Measurements from ENCODE around the gene TAX1BP1. TPM values are rescaled to one million over a fixed set of nuclear protein-coding genes. Genes with fewer than 3 reads are reported as not detected.

The TAX1BP1 gene
- total RNA-seq, 1 donor from 2014 or later, result 87.6 TPM

DNA sequence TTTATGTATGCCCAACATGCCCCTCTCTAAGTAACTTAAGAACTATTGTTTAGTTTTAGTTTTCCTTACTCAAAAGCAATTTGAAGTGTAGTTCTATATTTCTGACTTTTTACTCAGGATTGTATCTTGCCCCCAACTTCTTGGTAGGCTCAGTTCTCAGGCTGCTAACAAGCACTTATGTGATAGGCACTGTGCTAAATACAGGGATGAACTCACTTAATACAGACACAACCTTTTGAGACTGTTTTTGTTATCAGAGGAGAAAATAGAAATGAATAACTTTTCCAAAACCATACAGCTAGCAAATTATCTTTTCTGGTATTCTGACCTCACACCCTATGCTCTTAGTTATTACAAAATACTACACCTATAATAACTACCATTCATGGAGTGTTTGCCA, 16.3 kb downstream of the TAX1BP1 start:
- no peaks in the 10 kb centered on the region for H3K27me3 Mint-ChIP-seq
- peaks cover 48% of the 10 kb centered on the region for H3K36me3 Mint-ChIP-seq
- H3K4me1 Mint-ChIP-seq (ENCODE audit: unreplicated experiment), result peaks cover 4% of the 10 kb centered on the region
- H3K4me3 Mint-ChIP-seq, result no peak overlapping the region
- H3K9me3 Mint-ChIP-seq, result peaks cover 2% of the 10 kb centered on the region
- DNase-seq (ENCODE audit: extremely low spot score, unreplicated experiment), result no peak
- no peak overlapping the region for H3K27ac Mint-ChIP-seq
- TF ChIP-seq, protein P1, sequence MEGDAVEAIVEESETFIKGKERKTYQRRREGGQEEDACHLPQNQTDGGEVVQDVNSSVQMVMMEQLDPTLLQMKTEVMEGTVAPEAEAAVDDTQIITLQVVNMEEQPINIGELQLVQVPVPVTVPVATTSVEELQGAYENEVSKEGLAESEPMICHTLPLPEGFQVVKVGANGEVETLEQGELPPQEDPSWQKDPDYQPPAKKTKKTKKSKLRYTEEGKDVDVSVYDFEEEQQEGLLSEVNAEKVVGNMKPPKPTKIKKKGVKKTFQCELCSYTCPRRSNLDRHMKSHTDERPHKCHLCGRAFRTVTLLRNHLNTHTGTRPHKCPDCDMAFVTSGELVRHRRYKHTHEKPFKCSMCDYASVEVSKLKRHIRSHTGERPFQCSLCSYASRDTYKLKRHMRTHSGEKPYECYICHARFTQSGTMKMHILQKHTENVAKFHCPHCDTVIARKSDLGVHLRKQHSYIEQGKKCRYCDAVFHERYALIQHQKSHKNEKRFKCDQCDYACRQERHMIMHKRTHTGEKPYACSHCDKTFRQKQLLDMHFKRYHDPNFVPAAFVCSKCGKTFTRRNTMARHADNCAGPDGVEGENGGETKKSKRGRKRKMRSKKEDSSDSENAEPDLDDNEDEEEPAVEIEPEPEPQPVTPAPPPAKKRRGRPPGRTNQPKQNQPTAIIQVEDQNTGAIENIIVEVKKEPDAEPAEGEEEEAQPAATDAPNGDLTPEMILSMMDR (conservative IDR thresholded peaks at IDR 0.05), result no peak

DNA sequence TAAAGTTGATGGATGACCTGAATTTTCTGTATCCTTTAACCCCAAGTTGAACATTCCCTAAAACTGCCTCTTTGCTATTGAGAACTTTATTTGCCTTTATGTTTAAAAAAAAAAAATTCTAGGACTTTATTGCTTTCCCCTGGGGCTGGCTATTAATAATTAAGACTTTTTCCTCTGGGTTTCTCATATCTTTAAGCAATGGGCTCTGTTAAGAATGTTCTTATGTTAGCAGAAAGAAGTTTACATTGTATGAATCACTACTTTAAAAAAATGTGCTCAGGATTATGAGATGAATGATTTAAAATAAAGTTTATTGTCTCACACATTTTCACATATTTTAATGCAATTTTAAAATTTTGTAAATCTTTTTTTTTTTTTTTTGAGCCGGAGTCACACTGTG, 19.5 kb downstream of the TAX1BP1 start:
- Mint-ChIP-seq H3K4me1 (ENCODE audit: unreplicated experiment) (peaks cover 12% of the 10 kb centered on the region), H3K27me3 (no peaks in the 10 kb centered on the region), H3K27ac (no peak overlapping the region), H3K4me3 (no peak overlapping the region), H3K9me3 (peaks cover 5% of the 10 kb centered on the region), H3K36me3 (peaks cover 33% of the 10 kb centered on the region)
- TF ChIP-seq, protein P1 (conservative IDR thresholded peaks at IDR 0.05), result no peak
- no peak for DNase-seq (ENCODE audit: extremely low spot score, unreplicated experiment)

DNA sequence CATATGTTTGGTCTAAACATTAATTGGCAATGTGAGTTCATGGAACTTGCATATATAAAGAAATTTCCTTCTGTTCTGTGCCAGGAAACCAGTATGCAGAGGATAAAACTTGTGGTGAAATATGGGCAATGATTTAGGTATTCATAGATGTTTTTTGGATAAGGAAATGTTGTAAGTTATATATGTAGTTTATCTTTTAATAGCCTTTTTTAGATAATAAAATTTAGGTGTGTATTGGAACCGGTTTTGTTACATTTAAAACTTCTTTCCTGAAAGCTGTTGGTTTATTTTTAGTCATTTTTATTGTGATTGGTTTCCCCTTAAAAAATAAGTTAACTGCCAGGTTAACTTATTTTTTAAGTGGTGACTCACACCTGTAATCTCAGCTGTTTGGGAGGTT, 22.1 kb downstream of the TAX1BP1 start:
- Mint-ChIP-seq H3K27me3 (no peaks in the 10 kb centered on the region), H3K4me1 (ENCODE audit: unreplicated experiment) (peaks cover 7% of the 10 kb centered on the region), H3K36me3 (peaks cover 35% of the 10 kb centered on the region), H3K4me3 (no peak overlapping the region), H3K27ac (no peak overlapping the region), H3K9me3 (peaks cover 5% of the 10 kb centered on the region)
- TF ChIP-seq, protein P1 (conservative IDR thresholded peaks at IDR 0.05), result no peak
- DNase-seq (ENCODE audit: extremely low spot score, unreplicated experiment), result no peak

DNA sequence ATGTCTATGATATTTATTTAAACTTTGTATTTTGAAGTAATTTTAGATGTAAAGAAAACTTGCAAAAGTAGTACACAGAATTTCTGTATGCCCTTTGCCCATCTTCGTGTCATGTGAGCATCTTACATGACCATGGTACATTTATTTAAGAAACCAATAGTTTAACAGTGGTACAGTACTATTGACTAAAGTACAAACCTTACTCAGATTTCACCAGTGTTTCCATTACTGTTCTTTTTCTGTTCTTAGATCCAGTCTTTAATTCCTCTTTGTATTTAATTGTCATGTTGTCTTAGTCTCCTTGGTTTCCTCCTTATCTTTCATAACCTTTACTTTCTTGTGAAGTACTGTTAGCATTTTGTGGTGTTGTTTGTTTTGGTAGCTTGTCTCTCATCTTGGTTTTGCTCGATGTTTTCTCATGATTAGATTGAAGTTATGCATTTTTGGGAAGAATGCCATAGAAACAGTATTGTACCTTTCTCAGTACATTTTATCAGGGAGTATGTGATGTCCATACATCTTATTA, 24.1 kb downstream of the TAX1BP1 start:
- DNase-seq (ENCODE audit: extremely low spot score, unreplicated experiment), result no peak
- Mint-ChIP-seq H3K27me3 (no peaks in the 10 kb centered on the region), H3K4me1 (ENCODE audit: unreplicated experiment) (peaks cover 7% of the 10 kb centered on the region)

DNA sequence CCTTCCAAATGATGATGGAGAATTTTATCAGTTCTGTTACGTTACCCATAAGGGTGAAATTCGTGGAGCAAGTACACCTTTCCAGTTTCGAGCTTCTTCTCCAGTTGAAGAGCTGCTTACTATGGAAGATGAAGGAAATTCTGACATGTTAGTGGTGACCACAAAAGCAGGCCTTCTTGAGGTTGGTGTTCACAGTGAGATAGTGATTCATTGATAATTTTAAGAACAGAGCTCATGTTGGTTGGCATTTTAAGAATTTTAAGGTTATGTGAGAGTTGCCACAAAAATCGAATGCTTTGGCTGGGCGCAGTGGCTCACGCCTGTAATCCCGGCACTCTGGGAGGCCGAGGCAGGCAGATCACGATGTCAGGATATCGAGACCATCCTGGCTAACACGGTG, 25.9 kb downstream of the TAX1BP1 start:
- Mint-ChIP-seq H3K9me3 (peaks cover 5% of the 10 kb centered on the region), H3K4me3 (no peak overlapping the region), H3K36me3 (peaks cover 25% of the 10 kb centered on the region), H3K4me1 (ENCODE audit: unreplicated experiment) (peaks cover 7% of the 10 kb centered on the region), H3K27ac (no peak overlapping the region), H3K27me3 (no peaks in the 10 kb centered on the region)
- TF ChIP-seq, protein P1 (conservative IDR thresholded peaks at IDR 0.05), result no peak
- no peak for DNase-seq (ENCODE audit: extremely low spot score, unreplicated experiment)

More for the DNA sequence above, 24.1 kb downstream of the TAX1BP1 start:
- TF ChIP-seq, protein P1 (conservative IDR thresholded peaks at IDR 0.05), result no peak
- H3K27ac Mint-ChIP-seq, result no peak overlapping the region
- H3K9me3 Mint-ChIP-seq, result peaks cover 5% of the 10 kb centered on the region
- H3K4me3 Mint-ChIP-seq, result no peak overlapping the region
- H3K36me3 Mint-ChIP-seq, result peaks cover 23% of the 10 kb centered on the region

DNA sequence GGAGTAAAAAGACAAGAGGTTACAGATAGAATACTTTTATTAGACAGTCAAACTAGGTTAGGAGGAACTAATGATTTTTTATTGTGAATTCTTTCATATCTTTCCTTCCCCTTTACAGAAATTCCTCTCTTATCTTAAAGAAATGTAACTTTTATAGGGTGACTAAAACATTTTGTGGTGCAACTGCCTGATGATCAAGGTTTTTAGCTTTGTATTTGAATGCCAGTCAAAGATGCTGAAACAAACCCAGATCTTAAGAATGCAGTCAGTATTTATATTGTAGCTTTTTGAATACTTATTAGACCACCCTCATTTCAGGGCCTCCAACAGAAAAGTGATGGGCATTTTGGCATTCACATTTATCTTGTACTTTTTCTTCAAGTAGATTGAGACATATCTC, 27.4 kb downstream of the TAX1BP1 start:
- Mint-ChIP-seq H3K36me3 (peaks cover 29% of the 10 kb centered on the region), H3K27me3 (no peaks in the 10 kb centered on the region), H3K4me3 (no peak overlapping the region), H3K9me3 (no peaks in the 10 kb centered on the region), H3K27ac (no peak overlapping the region), H3K4me1 (ENCODE audit: unreplicated experiment) (peaks cover 7% of the 10 kb centered on the region)
- TF ChIP-seq, protein P1 (conservative IDR thresholded peaks at IDR 0.05), result no peak
- no peak for DNase-seq (ENCODE audit: extremely low spot score, unreplicated experiment)

Data from type B pancreatic cell (in vitro differentiated cells).